Ovary (tissue), 9 donors: ENCODE results near the gene NAA80. TPM values are rescaled to one million over a fixed set of nuclear protein-coding genes. Genes with fewer than 3 reads are reported as not detected.

Source experiments
- DNase-seq, 5 donors: peaks; one replicate each; pipeline ENCODE4 v3.0.0-alpha.2; 2019 to 2020
- H3K27ac ChIP-seq, 2 donors: fragments of 200-600 bp; one replicate each; pipeline versions ENCODE4 v1.5.1 to v1.8.0; 2019 to 2022
- H3K27me3 ChIP-seq: fragments of 200-600 bp; one replicate; pipeline ENCODE4 v1.8.0; 2022
- H3K36me3 ChIP-seq: fragments of 200-600 bp; sonication (generic); one replicate; pipeline ENCODE4 v1.5.1; 2019
- H3K4me1 ChIP-seq: one replicate; pipeline ENCODE4 v1.8.1; 2013; ENCODE audit warnings: mild to moderate bottlenecking, moderate library complexity; ENCODE audit not compliant: insufficient read depth
- H3K4me3 ChIP-seq: fragments of 200-600 bp; sonication (generic); one replicate; pipeline ENCODE4 v1.5.1; 2017
- H3K9me3 ChIP-seq, 2 donors: fragments of 200-600 bp in 1 of 2; sonication (generic) in 1 of 2; one replicate each; pipeline versions ENCODE4 v1.5.1 to v1.8.1; 2013 to 2019; ENCODE audit warnings: mild to moderate bottlenecking in 1 of 2, moderate library complexity in 1 of 2
- CTCF ChIP-seq, 3 donors: fragments of 450-650 bp in 2 of 3; fragments of 200-600 bp in 1 of 3; IDR thresholded peaks; one replicate each; pipeline versions ENCODE4 v1.5.1 to v1.8.0; 2016 to 2022; ENCODE audit warnings: antibody characterized with exemption in 3 of 3, mild to moderate bottlenecking in 1 of 3
- EP300 ChIP-seq: sonication (generic); formaldehyde crosslinking; IDR thresholded peaks from one replicate; pipeline ENCODE4 v1.6.1; 2017; ENCODE audit warnings: antibody characterized with exemption
- POLR2A ChIP-seq: fragments of 450-650 bp; IDR thresholded peaks from one replicate; pipeline ENCODE4 v1.6.1; 2017; ENCODE audit warnings: antibody characterized with exemption, mild to moderate bottlenecking, moderate library complexity
- WGBS, 3 donors: extraction: QIAGEN DNeasy Blood & Tissue Kit in 1 of 3; methylation state at CpG; one replicate each; pipeline versions ENCODE4 v1.1.5 to v1.1.7; 2013 to 2017; 5-methylcytosine and 5-hydroxymethylcytosine counted together
- intact Hi-C, 4 donors: fragments of 100-400 bp; cut with DNase I; formaldehyde crosslinking; loops; one replicate each; pipeline versions ENCODE4 v1.11.0 to v1.15.1; 2022 to 2023
- polyA plus RNA-seq, 2 donors: library from polyadenylated mRNA; stranded (reverse); fragments of 200-250 nt in 1 of 2; fragments of 350-450 nt in 1 of 2; fragmentation: Illumina TruSeq in 1 of 2; extraction: RNeasy Lipid Tissue Mini Kit (QIAGEN cat#74804) in 1 of 2; gene quantifications; one replicate each; pipeline ENCODE4 v1.2.3, GENCODE V29; 2013 to 2014
- total RNA-seq, 7 donors: library from RNA; depleted of rRNA in 2 of 7; stranded (reverse); fragments of >200 nt in 2 of 7; fragmentation: NEBNext Ultra II Directional in 3 of 7; extraction: Animal tissue kit (Norgen Biotek cat#: 25700) in 3 of 7; gene quantifications; one replicate each; pipeline versions ENCODE4 v1.1.0 to v1.2.4, GENCODE V29; 2016 to 2023
- donor health status: DM: no; HTN: no; CAD: no; lungs with moderate emphysema.
- donor health status: DM: no; HTN: no; CAD: no.
- donor health status: Bipolar disorder and iron deficiency.
- donor health status: DM: yes; HTN: yes; CAD: no.
- donor health status: DM: no; HTN: no; CAD: no.
- donor health status: DM: yes; HTN: yes; CAD: no.

NAA80 gene
- total and polyA plus RNA-seq, 9 donors = 2.6 to 15.7 (median 11.5) TPM

GRCh38 chr3:50267280-50267913, 31.8 kb downstream of the NAA80 start:
- peak overlapping the region; percentile 42 for H3K4me3 ChIP-seq
- H3K36me3 ChIP-seq = no peaks in the 10 kb centered on the region
- WGBS, 3 donors = 4 to 10% (median 5%) methylated on average over 15 to 22 of the region's 22 CpGs
- TF ChIP-seq CTCF (IDR thresholded peaks at IDR 0.05) = no peak
- no peak for TF ChIP-seq EP300
- TF ChIP-seq POLR2A = no peak
- no peaks in the 10 kb centered on the region for H3K9me3 ChIP-seq
- H3K4me1 ChIP-seq = peaks cover 48% of the 10 kb centered on the region
- H3K27me3 ChIP-seq = no peaks in the 10 kb centered on the region
- intact Hi-C loops = loop anchor here in 1 of 4 donors (10.0 kb wide), 1 partner anchor 57 kb away; the partner anchor contains the start of genes HYAL2 and TUSC2
- H3K27ac ChIP-seq = peak overlapping the region; percentile 62 to 99
- DNase-seq = peak; percentile 71 to 85 (median 78)

GRCh38 chr3:50266836-50267235, 32.4 kb downstream of the NAA80 start:
- peak in 2 of 5 donors; percentile 34 to 53 for DNase-seq
- Histone ChIP-seq H3K4me3 (peak overlapping the region; percentile 42), H3K27me3 (no peaks in the 10 kb centered on the region), H3K36me3 (no peaks in the 10 kb centered on the region), H3K27ac (peak overlapping the region; percentile 62 to 99), H3K9me3 (no peaks in the 10 kb centered on the region), H3K4me1 (peaks cover 48% of the 10 kb centered on the region)
- intact Hi-C loops = loop anchor here in 1 of 4 donors (10.0 kb wide), 1 partner anchor 58 kb away; the partner anchor contains the start of genes HYAL2 and TUSC2
- no peak for TF ChIP-seq CTCF (IDR thresholded peaks at IDR 0.05)
- TF ChIP-seq POLR2A = no peak
- no peak for TF ChIP-seq EP300
- 47 to 59% (median 52%) methylated on average over 6 to 7 of the region's 7 CpGs for WGBS, 3 donors

GRCh38 chr3:50266017-50266416, 33.2 kb downstream of the NAA80 start:
- no peak for TF ChIP-seq POLR2A
- no peak for TF ChIP-seq CTCF (IDR thresholded peaks at IDR 0.05)
- TF ChIP-seq EP300 = no peak
- H3K27me3 ChIP-seq = no peaks in the 10 kb centered on the region
- intact Hi-C loops = loop anchor here in 1 of 4 donors (10.0 kb wide), 1 partner anchor 59 kb away; the partner anchor contains the start of genes HYAL2 and TUSC2
- peak in 3 of 5 donors; percentile 41 to 54 (median 43) for DNase-seq
- H3K36me3 ChIP-seq = no peaks in the 10 kb centered on the region
- peaks cover 53% of the 10 kb centered on the region for H3K4me1 ChIP-seq
- H3K4me3 ChIP-seq = no peak overlapping the region
- H3K27ac ChIP-seq = peak overlapping the region; percentile 62 to 99
- H3K9me3 ChIP-seq = no peaks in the 10 kb centered on the region
- 72 to 75% (median 74%) methylated on average over 6 of the region's 6 CpGs for WGBS, 3 donors

GRCh38 chr3:50265571-50265970, 33.6 kb downstream of the NAA80 start:
- Histone ChIP-seq H3K9me3 (no peaks in the 10 kb centered on the region), H3K4me1 (peaks cover 58% of the 10 kb centered on the region), H3K27ac (peak overlapping the region; percentile 62 to 99), H3K4me3 (no peak overlapping the region), H3K36me3 (no peaks in the 10 kb centered on the region), H3K27me3 (no peaks in the 10 kb centered on the region)
- no peak for TF ChIP-seq EP300
- TF ChIP-seq CTCF (IDR thresholded peaks at IDR 0.05) = no peak
- TF ChIP-seq POLR2A = no peak
- WGBS, 3 donors = 16 to 60% (median 32%) methylated on average over 1 of the region's 1 CpG
- intact Hi-C loops = loop anchor here in 1 of 4 donors (10.0 kb wide), 1 partner anchor 59 kb away; the partner anchor contains the start of genes HYAL2 and TUSC2
- peak in 1 of 5 donors; percentile 51 for DNase-seq
